ENCODE measurements around the gene LBHD1.
"Not testable (repeated sequence)": the region's sequence is repeated elsewhere in the genome, so short reads cannot be mapped to it uniquely, and the experiment has no call there.

LBHD1 gene

DNA sequence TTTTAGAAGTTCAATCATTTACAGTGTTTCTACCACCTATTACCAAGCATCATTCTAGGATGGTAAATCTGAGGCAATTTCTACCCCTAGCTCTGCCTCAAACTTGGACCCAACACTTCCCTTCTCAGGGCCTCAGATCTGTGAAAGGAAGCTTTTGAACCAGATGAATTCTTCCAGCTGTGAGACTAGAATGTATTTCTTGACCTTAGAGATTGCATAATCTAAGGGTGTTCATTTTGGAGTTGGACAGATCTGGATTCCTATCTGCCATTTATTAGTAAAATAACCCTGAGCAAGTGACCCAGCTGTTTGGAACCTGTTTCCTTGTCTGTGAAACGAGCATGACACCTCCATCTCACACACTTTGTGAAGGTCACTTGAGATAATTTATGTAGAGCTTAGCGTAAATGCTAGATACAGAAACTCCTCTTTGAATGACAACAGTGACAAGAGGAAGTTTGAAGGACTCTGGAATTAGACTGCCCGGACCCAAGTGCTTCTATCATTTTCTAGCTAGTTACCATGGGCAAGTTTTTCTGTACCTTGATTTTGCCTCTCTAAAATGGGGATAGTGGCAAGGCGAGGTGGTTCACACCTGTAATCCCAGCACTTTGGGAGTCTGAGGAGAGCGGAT, 15.2 kb downstream of the LBHD1 start:
- DNase-seq, result no peak

DNA sequence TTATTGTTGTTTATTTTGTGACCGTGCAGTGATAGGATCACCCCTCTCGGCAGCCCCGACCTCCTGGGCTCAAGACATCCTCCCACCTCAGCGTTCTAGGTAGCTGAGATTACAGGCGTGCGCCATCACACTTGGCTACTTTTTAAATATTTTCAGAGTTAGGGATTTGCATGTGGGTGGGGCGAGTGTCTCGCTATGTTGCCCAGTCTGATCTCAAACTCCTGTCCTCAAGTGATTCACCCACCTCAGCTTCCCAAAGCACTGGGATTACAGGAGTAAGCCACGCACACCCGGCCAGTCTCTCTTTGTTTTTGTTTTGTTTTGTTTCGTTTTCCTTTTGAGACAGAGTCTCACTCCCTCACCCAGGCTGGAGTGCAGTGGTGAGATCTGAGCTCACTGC, 17.8 kb downstream of the LBHD1 start:
- DNase-seq, result no peak

DNA sequence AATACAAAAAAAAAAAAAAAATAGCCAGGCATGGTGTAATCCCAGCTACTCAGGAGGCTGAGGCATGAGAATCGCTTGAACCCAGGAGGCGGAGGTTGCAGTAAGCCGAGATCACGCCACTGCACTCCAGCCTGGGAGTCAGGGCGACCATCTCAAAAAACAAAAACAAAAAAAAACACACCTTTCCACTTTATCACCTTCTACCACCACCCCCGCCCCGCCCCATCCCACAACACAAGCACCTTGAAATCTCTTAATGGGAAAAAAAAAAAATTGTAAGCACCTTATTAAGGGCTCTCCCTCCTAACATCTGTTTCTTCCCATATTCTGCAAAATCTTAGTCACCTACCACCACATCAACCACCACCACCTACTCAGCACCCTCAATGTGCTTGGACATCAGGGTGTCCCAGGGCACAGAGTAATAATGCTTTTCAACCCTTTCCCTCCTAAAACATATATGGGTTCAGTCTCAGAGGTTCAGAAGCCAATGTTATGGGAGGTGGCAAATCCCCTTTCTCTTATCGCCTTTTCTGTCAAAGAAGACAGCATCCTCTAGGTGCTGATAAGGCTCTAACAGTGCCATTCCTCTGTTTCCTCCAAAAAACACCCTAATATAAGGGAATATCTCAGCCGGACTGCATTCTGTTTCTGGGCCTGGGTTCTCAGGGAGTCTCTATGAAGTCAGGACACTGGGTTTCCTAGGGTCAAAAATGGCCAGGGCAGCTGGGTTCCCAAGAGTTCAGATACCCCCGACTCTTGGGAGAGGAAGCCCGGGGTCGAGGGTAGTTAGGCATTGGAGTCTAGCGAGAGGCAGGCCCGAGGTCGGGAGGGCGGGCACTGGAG, 19.7 kb downstream of the LBHD1 start:
- DNase-seq, result no peak

DNA sequence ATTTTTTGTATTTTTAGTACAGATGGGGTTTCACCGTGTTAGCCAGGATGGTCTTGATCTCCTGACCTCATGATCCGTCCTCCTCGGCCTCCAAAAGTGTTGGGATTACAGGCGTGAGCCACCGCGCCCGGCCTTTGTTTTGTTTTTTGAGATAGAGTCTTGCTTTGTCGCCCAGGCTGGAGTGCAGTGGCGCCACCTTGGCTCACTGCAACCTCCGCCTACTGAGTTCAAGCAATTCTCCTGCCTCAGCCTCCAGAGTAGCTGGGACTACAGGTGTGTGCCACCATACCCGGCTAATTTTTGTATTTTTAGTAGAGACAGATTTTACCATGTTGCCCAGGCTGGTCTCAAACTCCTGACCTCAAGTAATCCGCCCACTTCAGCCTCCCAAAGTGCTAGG, 21.8 kb downstream of the LBHD1 start:
- not testable (repeated sequence) for DNase-seq

DNA sequence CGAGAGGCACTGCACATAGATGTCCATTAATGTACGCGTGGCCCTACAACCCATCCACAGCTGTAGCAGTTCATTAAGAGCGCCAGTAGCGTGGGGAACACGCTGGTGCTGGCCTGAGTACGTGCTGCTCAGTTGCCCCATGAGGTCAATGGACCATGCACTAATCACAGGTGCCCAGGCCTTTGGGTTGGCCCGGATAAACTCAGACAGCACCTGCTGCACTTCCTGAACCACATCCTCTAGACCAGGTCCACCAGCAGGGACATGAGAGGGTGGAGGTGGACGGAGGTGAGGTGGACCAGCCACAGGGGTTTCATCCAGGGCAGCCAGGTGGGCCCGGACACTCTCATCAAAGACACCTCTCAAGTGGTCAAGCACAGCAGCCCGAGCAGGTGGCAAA, 22.6 kb downstream of the LBHD1 start:
- DNase-seq, result no peak

DNA sequence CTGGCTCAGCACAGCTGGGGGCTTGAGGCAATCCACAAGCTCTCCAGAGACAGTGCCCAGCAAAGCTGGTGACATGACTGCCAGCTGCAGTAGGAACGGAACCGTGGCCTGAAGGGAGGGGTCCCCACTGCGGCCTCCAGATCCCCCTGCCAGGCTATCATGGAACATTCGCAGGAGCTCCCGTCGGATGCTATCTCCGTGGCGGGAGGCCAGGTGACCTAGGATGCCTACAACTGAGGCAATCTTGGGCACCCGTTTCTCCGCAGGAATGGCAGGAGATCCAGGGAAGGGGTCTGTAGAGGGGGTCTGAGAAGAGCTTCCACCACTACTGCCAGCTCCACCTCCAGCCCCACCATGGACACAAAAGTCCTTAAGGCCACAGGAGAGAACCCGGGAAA, 23.1 kb downstream of the LBHD1 start:
- DNase-seq, result no peak

DNA sequence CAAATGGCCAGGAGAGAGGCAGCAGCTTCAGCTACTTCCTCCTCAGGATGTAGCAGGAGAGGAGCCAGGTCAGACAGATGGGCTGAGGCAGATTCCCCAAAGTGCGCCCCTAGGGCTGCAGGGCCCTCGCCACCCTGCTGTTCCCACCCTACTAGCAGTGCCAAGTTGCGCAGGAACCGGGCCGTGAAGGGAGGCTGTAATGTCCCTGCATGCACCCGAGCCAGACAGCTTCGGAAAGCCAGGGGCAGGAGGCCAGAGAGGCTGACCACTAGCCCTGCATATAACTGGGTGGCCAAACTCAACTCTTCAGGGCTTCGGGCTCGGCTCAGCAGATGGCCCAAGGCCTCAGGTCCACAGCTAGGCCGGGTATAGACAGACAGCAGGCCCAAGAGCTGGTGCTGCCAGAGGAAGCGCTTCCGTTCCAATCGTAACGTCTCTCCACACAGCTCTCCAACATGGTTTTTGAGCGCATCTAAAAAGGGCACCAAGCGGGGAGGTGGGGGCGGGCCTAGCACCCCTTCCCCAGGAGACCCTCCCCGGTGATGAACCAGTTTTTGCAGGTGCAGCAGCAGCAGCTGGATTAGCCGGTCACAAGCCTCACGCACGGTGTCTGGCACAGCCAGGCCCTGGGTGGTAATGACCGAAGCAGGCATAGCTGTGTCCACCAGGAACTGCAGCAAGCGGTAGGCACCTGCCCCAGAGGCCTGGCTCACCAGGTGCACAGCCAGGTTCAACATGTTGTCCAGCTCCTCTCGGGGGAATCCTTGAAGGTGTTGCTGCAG, 23.7 kb downstream of the LBHD1 start:
- DNase-seq, result no peak

DNA sequence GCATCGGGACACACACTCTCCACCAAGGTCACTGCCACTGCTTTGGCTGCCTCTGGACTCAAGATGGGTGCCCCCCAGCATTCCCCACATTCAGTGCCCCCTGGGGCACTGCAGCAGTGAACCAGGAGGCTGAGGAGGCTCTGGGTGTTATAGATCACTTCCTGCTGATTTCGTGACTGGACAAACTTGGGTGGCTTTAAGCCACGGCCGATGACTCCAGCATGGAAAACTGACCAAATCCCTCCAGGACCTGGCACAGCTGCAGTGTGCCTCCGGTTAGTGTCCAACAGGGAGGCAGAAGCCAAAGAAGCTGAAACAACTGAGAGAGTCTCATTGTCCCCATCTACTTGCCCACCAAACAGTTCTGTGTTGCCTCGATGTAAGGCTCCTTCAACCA, 24.5 kb downstream of the LBHD1 start:
- DNase-seq, result no peak

DNA sequence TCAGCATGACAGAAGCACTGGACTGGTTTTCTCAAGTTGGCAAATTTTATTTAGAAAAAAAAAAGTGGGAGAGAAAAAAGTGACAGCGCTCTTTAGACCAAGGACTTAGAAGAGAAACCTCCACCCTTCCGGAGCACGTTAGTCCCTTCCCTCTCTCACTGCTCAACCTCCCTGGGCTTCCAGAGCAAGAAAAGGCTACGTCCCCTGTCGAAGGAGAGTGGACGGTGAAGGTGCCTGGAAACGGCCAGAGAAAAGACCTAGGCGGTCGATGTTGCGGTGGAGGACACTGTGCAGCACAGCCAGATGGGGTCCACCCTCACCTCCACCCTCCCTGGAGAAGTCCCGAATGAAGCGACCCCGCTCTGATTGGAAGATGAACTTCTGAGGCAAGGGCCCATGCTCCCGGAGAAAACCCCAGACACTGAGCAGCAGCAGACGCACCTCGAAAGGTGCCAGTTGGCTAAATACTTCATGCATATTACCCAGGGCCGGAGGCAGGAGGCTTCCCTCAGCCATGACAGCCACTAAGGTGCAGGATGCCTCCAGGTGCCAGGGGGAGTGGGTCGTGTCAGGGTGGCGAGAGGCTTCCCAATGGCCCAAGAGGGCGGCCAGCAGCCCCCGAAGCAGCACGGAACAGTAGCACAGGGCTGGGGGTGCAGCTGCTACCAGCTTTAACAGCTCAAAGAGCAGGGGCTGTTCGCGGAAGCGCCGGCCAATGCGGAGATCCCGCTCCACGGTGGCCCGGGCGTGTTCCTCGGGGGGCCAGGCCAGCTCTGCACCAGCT, 25.1 kb downstream of the LBHD1 start:
- DNase-seq, result no peak

DNA sequence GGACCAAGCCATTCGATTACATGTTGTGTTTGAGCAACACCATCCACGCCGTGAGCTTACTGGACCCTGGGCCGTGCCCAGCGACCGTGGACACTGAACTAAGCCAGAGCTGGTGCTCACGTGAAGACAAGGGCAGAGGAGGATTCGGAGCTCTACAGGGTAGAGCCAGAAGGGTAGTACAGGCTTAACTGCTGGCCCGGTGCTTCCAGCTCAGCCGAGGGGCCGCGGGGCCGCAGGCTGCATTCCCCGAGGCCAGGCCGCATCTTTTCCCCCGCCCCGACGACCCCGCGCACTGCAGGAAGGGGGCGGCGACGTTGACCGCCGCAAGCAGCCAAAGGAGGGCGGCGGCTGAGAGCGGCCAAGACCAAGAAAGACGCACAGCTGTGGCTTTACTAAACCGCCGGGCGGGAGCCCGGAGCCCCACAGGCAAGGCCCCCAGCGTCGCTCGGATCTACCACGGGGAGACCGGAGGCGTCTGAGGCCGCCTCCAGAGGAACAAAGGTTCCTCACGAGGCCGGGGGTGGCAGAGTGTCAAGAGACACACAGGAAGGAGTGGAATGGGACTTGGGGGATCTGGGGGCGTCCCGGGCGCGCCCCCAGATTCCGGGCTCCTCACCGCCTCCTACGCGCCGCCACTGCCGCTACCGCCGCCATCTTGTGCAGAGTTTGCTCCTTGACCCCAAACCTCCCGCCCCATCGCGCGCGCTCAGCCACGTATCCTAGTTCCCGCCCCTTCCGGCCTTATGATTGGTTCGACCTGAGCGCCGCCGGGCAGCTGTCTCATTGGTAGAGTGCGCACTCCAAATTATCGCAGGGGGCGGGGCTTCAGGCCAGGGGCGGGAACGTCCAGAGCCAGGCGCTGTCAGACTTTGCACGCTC, 25.9 kb downstream of the LBHD1 start, which contains the start of gene GANAB:
Gene GANAB (minus strand): TSS at position 668 of the 879 bp plus-strand sequence. CDS start 14 bp downstream, at position 654.
- peak; percentile 97 to 99 for DNase-seq

DNA sequence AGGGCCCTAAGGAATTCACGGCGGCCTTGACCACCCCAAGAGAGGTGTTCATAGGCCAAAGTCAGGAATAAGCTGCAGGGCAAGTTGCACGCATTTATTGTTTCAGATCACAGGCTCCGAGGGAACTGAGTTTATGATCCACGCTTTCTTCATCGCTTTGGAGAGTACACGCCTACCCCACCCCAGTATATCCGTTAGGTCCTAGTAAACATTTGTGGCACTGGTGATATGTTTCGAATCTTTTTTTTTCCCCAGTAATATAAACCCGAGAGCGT, 26.5 kb downstream of the LBHD1 start:
- no peak for DNase-seq

DNA sequence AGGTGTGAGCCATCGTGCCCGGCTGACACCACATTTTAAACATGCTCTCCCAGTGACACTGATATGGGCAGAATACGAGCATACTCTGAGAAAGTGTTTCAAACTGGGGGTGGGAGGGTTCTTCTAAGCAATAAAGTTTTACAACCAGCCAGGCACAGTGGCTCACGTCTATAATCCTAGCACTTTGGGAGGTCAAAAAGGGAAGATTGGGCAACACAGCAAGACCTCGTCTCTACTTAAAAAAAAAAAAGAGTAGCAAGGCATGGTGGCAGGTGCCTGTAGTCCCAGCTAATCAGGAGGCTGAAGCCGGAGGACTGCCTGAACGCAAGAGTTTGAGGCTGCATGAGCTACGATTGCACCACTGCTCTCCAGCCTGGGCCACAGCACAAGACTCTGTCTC, 27.8 kb downstream of the LBHD1 start:
- DNase-seq, result no peak

DNA sequence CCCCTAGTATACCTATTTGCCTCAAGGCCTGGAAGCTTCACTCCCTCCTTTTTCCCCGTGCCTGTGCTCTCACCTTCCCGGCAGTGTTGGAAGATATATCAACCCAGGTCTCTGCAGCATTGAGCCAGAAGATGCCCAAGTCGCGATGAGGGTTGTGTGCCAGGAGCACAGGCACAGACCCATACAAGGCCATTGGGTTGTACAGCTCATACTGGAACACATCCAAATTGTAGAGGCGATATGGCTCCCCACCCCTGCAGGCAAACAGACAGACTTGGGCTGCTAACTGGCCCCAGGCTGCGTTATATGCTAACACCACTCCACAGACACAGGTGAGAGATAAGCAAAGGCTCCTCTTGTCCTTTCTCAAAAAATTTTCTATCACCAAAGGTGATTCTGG, 39.6 kb downstream of the LBHD1 start:
- DNase-seq, result no peak

DNA sequence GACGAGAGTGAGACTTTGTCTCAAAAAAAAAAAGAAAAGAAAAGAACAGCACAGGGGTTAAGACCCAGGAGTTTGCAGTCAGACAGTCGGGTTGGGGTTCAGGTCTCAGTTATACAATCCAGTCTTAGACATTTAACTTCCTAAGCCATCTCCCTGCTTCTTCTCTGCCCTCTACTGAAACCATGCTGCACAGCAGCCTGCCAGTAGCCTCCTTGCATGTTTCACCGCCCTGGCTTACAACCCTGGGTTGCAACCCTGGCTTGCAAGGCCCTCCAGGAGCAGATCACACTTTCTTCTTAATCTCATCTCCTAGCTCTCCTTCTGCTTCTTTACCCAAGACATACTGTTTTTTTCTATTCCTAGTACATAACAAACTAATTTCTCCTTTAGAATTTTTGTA, 44.4 kb downstream of the LBHD1 start:
- no peak for DNase-seq

DNA sequence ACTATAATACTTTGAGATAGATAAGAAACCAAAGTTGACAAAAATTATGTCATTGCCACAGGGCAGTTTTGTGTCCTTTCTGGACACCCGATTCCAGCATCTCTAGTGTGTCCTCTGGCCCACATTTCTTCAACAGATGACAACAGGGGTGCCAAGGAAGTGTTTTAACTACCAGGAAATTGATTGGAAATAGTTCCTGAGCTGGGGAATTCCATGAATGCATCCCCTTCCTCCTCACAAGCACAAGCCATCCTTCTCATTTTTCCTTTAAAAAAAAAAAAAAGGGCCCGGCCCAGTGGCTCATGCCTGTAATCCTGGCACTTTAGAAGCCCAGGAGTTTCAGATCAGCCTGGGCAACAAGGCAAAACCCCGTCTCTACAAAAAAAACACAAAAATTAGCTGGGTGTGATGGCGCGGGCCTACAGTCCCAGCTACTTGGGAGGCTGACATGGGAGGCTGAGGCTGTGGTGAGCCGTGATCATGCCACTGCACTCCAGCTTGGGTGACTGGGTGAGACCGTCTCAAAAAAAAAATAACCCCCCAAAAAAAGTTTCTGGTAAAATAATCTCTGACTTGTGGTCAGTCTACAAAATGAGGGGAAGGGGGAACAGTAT, 49.5 kb downstream of the LBHD1 start:
- no peak for DNase-seq

DNA sequence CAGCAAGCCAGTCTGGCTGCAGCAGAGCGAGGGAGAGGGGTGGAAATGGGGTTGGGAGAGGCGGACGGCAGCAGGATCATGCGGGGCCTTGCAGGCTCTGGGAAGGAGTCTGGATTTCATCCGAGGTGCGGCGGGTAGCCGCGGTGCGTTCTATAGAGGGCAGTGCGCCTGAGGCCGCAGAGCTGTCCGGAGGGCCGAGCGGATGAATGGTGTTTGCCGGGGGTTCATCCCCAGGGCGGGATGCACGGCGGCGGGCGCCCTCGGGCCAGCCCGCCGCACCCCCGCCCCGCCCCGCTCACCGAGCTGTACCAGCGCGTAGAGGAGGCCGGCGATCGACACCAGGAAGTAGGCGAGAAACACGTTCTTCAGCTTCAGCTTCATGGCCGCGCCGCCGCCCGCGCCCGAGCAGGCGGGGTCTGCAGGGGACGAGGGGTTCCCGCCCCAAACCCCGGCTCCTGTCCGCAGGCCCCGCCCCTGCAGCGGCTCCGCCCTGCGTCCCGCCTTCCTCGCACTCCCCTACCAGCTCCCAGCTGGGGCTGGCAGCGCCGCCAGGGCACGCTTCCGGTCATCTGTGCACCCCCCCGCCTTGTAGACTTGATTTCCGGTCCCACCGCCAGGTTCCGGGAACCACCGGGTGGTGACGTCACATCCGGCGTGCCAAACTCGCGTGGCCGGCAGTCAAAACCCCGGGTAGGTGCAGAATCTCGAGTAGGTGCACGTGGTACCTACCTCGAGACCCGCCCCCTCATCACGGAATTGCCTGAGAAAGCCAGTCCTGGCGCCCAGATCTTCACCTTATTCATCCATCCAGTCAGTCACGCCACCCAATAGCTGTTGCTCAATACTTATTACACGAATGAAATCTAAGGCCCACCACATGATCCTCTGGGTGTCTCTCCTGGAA, 50.2 kb downstream of the LBHD1 start, which contains the start of gene B3GAT3:
Gene B3GAT3 (minus strand): TSS at position 420 of the 904 bp plus-strand sequence. CDS start 39 bp downstream, at position 381.
- peak; percentile 96 to 98 for DNase-seq

DNA sequence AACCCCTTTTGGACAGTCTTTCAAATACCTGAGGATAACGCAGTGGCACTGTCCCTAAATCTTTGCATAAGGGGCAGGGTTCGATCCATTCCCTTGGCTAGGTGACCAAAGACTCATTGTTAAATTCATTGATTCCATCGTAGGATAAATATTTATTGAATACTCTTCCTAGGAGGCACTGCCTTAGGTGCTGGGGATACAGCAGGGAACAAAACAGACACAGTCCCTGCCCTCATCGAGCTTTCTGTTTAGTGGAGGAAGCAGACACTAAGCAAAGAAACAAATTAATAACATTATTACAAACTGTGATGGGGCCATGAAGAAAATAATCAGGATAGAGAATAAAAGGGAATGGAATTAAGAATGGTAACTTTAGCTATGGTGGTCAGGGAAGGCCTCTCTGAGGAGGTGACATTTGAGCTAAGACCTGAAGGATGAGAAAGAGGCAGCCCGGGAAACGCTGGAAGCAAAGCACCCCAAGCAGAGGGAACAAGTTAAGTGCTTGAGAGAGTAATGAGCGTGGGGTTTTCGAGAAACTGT, 51.0 kb downstream of the LBHD1 start:
- no peak for DNase-seq

DNA sequence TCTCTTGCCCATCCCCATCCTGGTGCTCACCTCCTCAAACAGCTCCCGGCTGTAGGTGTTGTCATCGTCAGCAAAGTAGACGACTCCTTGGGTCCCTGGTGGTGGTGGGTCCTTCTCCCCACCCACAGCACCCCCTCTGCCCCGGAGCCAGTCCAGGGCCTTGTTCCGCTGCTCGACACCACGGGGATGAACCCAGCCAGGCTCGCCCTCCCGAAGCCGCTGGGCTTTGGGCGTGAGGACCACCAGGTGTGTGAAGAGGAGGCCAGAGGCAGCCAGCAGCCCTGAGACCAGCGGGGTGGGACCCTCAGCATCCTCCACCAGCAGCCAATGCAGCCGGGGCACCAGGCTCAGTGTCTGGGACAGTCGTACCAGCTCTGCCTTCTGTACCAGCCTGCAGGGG, 55.1 kb downstream of the LBHD1 start:
- not testable (repeated sequence) for DNase-seq

DNA sequence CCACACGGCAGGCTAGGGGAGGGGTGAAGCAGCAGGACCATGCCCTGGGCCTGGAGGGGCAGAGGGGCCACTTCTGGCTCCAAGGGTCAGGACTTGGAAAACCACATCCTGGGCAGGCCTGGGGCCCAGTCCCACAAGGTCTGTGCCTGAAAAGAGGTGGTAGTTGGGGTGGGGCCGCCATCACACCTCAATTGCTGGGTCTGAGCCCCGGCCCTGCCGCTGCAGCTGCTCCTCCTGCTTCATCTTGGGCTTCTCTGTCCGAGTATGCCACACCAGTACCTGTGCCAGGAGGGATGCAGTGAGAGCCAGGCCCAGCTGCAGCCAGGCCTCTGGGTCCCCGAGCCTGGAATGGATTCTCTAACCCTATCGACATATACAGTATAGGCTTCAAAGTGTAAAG, 56.5 kb downstream of the LBHD1 start:
- DNase-seq, result no peak

DNA sequence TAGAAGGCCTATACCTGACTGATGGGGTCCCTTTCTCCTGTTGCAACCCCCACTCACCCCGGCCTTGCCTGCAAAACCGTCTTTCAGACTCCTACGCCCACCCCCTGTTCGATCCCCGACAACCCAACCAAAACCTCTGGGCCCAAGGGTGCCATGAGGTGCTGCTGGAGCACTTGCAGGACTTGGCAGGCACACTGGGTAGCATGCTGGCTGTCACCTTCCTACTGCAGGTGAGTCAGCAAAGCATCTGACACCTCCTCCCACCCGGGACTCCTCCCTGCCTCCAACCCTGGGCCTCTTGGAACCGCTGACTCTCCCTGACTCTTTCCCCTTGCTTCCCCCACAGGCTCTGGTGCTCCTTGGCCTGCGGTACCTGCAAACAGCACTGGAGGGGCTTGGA, 57.8 kb downstream of the LBHD1 start:
- DNase-seq, result no peak
